HepG2 (cell line): ENCODE results near the gene GLIS2. TPM values are rescaled to one million over a fixed set of nuclear protein-coding genes. Genes with fewer than 3 reads are reported as not detected.

Source experiments
- BCL6 ChIP-seq: IDR thresholded peaks from 2 replicates; pipeline ENCODE4 v1.6.1; 2016; ENCODE audit warnings: missing genetic modification reagents, missing compliant biosample characterization
- CBFB ChIP-seq: sonication (generic); formaldehyde crosslinking; IDR thresholded peaks from 2 replicates; pipeline ENCODE4 v1.4.0; 2020; ENCODE audit warnings: missing genetic modification reagents
- HOXA3 ChIP-seq: sonication (generic); formaldehyde crosslinking; IDR thresholded peaks from 2 replicates; pipeline ENCODE4 v1.5.0; 2020; ENCODE audit warnings: missing genetic modification reagents
- LCORL ChIP-seq, 2 experiments: fragments of 450-650 bp in 1 of 2; sonication (generic) in 1 of 2; formaldehyde crosslinking in 1 of 2; IDR thresholded peaks; 2 replicates each; pipeline versions ENCODE4 v1.5.0 to v1.6.1; 2017 to 2020; ENCODE audit warnings: antibody characterized with exemption in 1 of 2, missing genetic modification reagents in 1 of 2
- MAF1 ChIP-seq: sonication (generic); formaldehyde crosslinking; IDR thresholded peaks from 2 replicates; pipeline ENCODE4 v1.5.0; 2020; ENCODE audit warnings: missing genetic modification reagents, borderline replicate concordance
- NFYC ChIP-seq: IDR thresholded peaks from 2 replicates; pipeline ENCODE4 v1.6.1; 2016; ENCODE audit warnings: missing genetic modification reagents, missing compliant biosample characterization
- SRSF1 ChIP-seq: fragments of 200-400 bp; formaldehyde crosslinking; optimal IDR thresholded peaks from 2 replicates; pipeline ENCODE3; 2017; ENCODE audit warnings: mild to moderate bottlenecking, low read depth, low read length, moderate library complexity
- SRY ChIP-seq: sonication (generic); formaldehyde crosslinking; IDR thresholded peaks from 2 replicates; pipeline ENCODE4 v1.8.0; 2022; ENCODE audit warnings: mild to moderate bottlenecking, missing genetic modification reagents
- SUZ12 ChIP-seq: fragments of 150-350 bp; IDR thresholded peaks from 2 replicates; pipeline ENCODE4 v1.6.1; 2014; ENCODE audit warnings: low read depth, low read length
- TAF1 ChIP-seq: sonication (generic); formaldehyde crosslinking; IDR thresholded peaks from 2 replicates; pipeline ENCODE4 v1.4.0; 2020; ENCODE audit warnings: missing genetic modification reagents
- U2AF2 ChIP-seq: fragments of 200-400 bp; formaldehyde crosslinking; IDR thresholded peaks from 2 replicates; pipeline ENCODE4 v1.6.1; 2017; ENCODE audit warnings: low read depth, mild to moderate bottlenecking, low read length
- ZBTB7B ChIP-seq: sonication (generic); formaldehyde crosslinking; IDR thresholded peaks from 2 replicates; pipeline ENCODE4 v1.4.0; 2020; ENCODE audit warnings: missing genetic modification reagents
- ZNF253 ChIP-seq: sonication (generic); formaldehyde crosslinking; IDR thresholded peaks from 2 replicates; pipeline ENCODE4 v1.8.0; 2022; ENCODE audit warnings: mild to moderate bottlenecking, missing genetic modification reagents, borderline replicate concordance
- ZNF501 ChIP-seq: sonication (generic); formaldehyde crosslinking; IDR thresholded peaks from 2 replicates; pipeline ENCODE4 v1.5.1; 2020; ENCODE audit warnings: mild to moderate bottlenecking, moderate library complexity, missing genetic modification reagents
- ZNF543 ChIP-seq: sonication (generic); formaldehyde crosslinking; IDR thresholded peaks from 2 replicates; pipeline ENCODE4 v1.4.0; 2020; ENCODE audit warnings: mild to moderate bottlenecking, missing genetic modification reagents
- ZNF550 ChIP-seq: sonication (generic); formaldehyde crosslinking; IDR thresholded peaks from 2 replicates; pipeline ENCODE4 v1.4.0; 2020; ENCODE audit warnings: mild to moderate bottlenecking, missing genetic modification reagents, borderline replicate concordance
- ZNF878 ChIP-seq: sonication (generic); formaldehyde crosslinking; IDR thresholded peaks from 2 replicates; pipeline ENCODE4 v1.8.1; 2023; ENCODE audit warnings: mild to moderate bottlenecking, missing genetic modification reagents, moderate library complexity
- polyA plus RNA-seq, 8 experiments: library from polyadenylated mRNA; depleted of rRNA in 3 of 8; stranded (reverse) in 7 of 8; unstranded in 1 of 8; fragments of >200 nt; fragmentation: Illumina TruSeq in 4 of 8; extraction: Trizol in 4 of 8; gene quantifications; 2 replicates each; pipeline versions ENCODE4 v1.2.1 to v1.2.3, GENCODE V29; 2011 to 2016; ENCODE audit warnings: low read depth in 4 of 8, missing spikeins in 1 of 8, mixed read lengths in 1 of 8; ENCODE audit not compliant: insufficient read depth in 1 of 8
- total RNA-seq, 5 experiments: library from RNA; depleted of rRNA; stranded (reverse); fragments of >200 nt; fragmentation: Illumina TruSeq; extraction: Trizol; gene quantifications; 2 replicates each; pipeline ENCODE4 v1.2.3, GENCODE V29; 2016; ENCODE audit warnings: low read depth in 1 of 5
- TF ChIP-seq, protein P1 (sequence below): sonication (generic); formaldehyde crosslinking; IDR thresholded peaks from 2 replicates; pipeline ENCODE4 v1.4.0; 2020; ENCODE audit warnings: mild to moderate bottlenecking, missing genetic modification reagents
- TF ChIP-seq, protein P2 (sequence below): sonication (generic); formaldehyde crosslinking; IDR thresholded peaks from 2 replicates; pipeline ENCODE4 v1.4.0; 2020; ENCODE audit warnings: missing genetic modification reagents, low read depth, mild to moderate bottlenecking, borderline replicate concordance
- TF ChIP-seq, protein P3 (sequence below): sonication (generic); formaldehyde crosslinking; IDR thresholded peaks from 2 replicates; pipeline ENCODE4 v1.5.1; 2020; ENCODE audit warnings: mild to moderate bottlenecking, missing genetic modification reagents
- TF ChIP-seq, protein P4 (sequence below): sonication (generic); formaldehyde crosslinking; IDR thresholded peaks from 2 replicates; pipeline ENCODE4 v1.4.0; 2020; ENCODE audit warnings: missing genetic modification reagents

Gene GLIS2
- total and polyA plus RNA-seq, 2 of the 13 experiments (the other 11 are each of a cell fraction or from before 2014, with no cell fraction given) = 0.28 to 0.29 TPM

DNA sequence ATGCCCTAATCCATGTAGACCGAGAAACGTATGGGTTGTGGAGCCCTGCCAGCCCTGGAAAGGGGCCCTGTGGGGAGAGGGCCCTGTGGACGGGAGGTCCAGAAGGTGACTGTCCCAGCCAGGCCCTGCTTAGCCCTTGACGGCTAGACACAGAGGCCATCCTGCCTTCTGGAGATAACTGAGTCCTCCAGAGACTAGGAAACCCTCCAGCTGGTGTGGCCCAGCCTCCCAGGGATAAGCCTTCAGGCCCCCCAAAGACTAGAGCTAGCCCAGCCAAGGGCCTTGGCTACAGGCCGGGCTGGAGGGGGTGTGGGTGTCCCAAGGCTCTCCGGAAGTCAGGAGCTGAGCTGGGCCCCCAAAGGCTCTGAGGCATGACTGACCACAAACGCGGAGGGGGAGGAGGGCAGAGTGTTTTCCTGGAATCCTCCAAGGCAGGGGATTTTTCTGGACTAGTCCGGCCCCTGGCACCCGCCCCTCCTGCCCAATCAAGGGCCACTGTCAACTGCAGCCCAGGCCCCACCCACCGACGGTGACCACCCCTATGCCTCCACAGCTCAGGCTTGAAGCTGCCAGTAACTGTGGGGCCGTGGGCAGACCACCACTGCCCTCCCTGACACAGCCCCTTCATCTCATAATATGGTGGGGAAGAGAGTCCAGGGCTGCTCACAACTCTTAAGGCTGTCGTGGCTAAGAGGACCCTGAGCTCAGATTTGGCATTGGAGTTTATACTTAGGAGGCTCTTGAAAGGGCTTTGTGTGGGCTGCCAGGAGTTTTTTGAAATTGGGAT lies 54.9 kb downstream of the GLIS2 start (continued):
- TF ChIP-seq, protein P1, sequence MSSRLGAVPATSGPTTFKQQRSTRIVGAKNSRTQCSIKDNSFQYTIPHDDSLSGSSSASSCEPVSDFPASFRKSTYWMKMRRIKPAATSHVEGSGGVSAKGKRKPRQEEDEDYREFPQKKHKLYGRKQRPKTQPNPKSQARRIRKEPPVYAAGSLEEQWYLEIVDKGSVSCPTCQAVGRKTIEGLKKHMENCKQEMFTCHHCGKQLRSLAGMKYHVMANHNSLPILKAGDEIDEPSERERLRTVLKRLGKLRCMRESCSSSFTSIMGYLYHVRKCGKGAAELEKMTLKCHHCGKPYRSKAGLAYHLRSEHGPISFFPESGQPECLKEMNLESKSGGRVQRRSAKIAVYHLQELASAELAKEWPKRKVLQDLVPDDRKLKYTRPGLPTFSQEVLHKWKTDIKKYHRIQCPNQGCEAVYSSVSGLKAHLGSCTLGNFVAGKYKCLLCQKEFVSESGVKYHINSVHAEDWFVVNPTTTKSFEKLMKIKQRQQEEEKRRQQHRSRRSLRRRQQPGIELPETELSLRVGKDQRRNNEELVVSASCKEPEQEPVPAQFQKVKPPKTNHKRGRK (CRISPR knock-in tag) = no peak
- TF ChIP-seq ZNF253 (CRISPR knock-in tag) (0 out of 2 replicates have a peak, but pooled peaks have one; percentile 67), BCL6 (CRISPR knock-in tag) (no peak; the same call in 1 of the 2 replicates), CBFB (CRISPR knock-in tag) (peak; percentile 90), SRY (CRISPR knock-in tag) (0 out of 2 replicates have a peak, but pooled peaks have one; percentile 14), ZNF878 (CRISPR knock-in tag) (0 out of 2 replicates have a peak, but pooled peaks have one; percentile 1), ZBTB7B (peak; percentile 44; the same call in 1 of the 2 replicates), MAF1 (CRISPR knock-in tag) (no peak), NFYC (CRISPR knock-in tag) (0 out of 2 replicates have a peak, but pooled peaks have one; percentile 42), SUZ12 (no peak), LCORL (IDR thresholded peaks at IDR 0.05) (no peak), LCORL (CRISPR knock-in tag; IDR thresholded peaks at IDR 0.05) (peak; percentile 22; the same call in 1 of the 2 replicates), ZNF501 (0 out of 2 replicates have a peak, but pooled peaks have one; percentile 49), SRSF1 (no peak), HOXA3 (CRISPR knock-in tag) (peak; percentile 34; the same call in 1 of the 2 replicates), ZNF550 (CRISPR knock-in tag) (0 out of 2 replicates have a peak, but pooled peaks have one; percentile 54), U2AF2 (no peak), ZNF543 (0 out of 2 replicates have a peak, but pooled peaks have one; percentile 48), TAF1 (CRISPR knock-in tag) (peak; percentile 50; the same call in 1 of the 2 replicates)
- TF ChIP-seq, protein P2, sequence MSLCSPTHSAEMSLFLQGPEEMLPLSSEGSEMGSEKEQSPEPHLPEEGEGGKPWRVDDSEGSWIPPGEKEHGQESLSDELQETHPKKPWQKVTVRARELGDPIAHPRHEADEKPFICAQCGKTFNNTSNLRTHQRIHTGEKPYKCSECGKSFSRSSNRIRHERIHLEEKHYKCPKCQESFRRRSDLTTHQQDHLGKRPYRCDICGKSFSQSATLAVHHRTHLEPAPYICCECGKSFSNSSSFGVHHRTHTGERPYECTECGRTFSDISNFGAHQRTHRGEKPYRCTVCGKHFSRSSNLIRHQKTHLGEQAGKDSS (CRISPR knock-in tag) = peak; percentile 33; the same call in 1 of the 2 replicates
- TF ChIP-seq, protein P3, sequence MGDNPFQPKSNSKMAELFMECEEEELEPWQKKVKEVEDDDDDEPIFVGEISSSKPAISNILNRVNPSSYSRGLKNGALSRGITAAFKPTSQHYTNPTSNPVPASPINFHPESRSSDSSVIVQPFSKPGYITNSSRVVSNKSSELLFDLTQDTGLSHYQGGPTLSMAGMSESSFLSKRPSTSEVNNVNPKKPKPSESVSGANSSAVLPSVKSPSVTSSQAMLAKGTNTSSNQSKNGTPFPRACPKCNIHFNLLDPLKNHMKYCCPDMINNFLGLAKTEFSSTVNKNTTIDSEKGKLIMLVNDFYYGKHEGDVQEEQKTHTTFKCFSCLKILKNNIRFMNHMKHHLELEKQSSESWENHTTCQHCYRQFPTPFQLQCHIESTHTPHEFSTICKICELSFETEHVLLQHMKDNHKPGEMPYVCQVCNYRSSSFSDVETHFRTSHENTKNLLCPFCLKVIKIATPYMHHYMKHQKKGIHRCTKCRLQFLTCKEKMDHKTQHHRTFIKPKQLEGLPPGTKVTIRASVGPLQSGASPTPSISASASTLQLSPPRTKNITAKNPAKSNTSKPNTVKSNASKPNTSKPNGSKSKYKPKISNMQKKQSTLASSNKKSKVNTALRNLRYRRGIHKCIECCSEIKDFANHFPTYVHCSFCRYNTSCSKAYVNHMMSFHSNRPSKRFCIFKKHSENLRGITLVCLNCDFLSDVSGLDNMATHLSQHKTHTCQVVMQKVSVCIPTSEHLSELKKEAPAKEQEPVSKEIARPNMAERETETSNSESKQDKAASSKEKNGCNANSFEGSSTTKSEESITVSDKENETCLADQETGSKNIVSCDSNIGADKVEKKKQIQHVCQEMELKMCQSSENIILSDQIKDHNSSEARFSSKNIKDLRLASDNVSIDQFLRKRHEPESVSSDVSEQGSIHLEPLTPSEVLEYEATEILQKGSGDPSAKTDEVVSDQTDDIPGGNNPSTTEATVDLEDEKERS (CRISPR knock-in tag) = 0 out of 2 replicates have a peak, but pooled peaks have one; percentile 2
- TF ChIP-seq, protein P4, sequence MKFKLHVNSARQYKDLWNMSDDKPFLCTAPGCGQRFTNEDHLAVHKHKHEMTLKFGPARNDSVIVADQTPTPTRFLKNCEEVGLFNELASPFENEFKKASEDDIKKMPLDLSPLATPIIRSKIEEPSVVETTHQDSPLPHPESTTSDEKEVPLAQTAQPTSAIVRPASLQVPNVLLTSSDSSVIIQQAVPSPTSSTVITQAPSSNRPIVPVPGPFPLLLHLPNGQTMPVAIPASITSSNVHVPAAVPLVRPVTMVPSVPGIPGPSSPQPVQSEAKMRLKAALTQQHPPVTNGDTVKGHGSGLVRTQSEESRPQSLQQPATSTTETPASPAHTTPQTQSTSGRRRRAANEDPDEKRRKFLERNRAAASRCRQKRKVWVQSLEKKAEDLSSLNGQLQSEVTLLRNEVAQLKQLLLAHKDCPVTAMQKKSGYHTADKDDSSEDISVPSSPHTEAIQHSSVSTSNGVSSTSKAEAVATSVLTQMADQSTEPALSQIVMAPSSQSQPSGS (CRISPR knock-in tag) = 0 out of 2 replicates have a peak, but pooled peaks have one; percentile 15
